Epithelial cell of umbilical artery (primary cell): Measurements from ENCODE around the gene ODAD2. TPM values are rescaled to one million over a fixed set of nuclear protein-coding genes. Genes with fewer than 3 reads are reported as not detected.

Experiments used
- total RNA-seq: library from RNA; depleted of rRNA; stranded (reverse); fragments of >200 nt; gene quantifications from 2 replicates; pipeline ENCODE4 v1.2.3, GENCODE V29; 2014

The ODAD2 gene, protein sequence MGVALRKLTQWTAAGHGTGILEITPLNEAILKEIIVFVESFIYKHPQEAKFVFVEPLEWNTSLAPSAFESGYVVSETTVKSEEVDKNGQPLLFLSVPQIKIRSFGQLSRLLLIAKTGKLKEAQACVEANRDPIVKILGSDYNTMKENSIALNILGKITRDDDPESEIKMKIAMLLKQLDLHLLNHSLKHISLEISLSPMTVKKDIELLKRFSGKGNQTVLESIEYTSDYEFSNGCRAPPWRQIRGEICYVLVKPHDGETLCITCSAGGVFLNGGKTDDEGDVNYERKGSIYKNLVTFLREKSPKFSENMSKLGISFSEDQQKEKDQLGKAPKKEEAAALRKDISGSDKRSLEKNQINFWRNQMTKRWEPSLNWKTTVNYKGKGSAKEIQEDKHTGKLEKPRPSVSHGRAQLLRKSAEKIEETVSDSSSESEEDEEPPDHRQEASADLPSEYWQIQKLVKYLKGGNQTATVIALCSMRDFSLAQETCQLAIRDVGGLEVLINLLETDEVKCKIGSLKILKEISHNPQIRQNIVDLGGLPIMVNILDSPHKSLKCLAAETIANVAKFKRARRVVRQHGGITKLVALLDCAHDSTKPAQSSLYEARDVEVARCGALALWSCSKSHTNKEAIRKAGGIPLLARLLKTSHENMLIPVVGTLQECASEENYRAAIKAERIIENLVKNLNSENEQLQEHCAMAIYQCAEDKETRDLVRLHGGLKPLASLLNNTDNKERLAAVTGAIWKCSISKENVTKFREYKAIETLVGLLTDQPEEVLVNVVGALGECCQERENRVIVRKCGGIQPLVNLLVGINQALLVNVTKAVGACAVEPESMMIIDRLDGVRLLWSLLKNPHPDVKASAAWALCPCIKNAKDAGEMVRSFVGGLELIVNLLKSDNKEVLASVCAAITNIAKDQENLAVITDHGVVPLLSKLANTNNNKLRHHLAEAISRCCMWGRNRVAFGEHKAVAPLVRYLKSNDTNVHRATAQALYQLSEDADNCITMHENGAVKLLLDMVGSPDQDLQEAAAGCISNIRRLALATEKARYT
- total RNA-seq: 0.32 and 0.91 TPM in 2 replicates

DNA sequence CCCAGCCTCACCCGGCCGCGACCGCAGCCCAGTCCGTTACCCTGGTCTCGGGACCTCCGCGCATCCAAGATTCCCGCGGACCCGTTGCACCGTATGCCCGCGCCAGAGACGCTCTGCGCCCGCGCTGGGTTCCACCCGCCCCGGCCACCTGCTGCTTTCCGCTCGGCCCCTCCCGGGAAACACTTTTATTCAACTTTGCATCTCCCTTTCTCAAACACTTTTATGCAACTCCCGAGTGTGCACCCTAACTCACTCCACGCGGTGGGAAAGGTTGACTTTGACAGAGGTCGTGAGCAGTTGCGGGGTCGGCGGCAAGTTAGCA, at the start of gene ODAD2:
Gene ODAD2 (minus strand): TSS at position 126 of the 322 bp plus-strand sequence. CDS start 3,937 bp downstream, outside the sequence.

